ENCODE results near the gene PIEZO2.

DNA sequence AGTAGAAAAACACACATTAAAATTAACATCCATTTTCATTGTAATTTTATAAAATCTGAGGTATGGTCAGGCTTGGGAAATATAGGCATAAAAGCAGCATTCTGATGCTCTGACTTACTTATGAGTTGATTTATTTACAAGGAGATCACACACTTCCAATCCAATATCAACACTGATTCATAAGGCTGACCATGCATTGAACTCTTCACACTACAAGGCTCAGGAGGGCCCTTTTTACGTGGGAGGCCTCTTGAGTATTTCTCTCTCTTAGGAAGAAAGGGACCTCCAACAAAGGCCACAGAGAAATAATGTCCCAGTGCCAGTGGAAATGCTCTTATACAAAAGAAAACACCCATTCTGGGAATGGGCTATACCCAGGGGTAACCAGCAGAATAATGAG lies 400.7 kb downstream of the PIEZO2 start:
- TF ChIP-seq, protein P1, sequence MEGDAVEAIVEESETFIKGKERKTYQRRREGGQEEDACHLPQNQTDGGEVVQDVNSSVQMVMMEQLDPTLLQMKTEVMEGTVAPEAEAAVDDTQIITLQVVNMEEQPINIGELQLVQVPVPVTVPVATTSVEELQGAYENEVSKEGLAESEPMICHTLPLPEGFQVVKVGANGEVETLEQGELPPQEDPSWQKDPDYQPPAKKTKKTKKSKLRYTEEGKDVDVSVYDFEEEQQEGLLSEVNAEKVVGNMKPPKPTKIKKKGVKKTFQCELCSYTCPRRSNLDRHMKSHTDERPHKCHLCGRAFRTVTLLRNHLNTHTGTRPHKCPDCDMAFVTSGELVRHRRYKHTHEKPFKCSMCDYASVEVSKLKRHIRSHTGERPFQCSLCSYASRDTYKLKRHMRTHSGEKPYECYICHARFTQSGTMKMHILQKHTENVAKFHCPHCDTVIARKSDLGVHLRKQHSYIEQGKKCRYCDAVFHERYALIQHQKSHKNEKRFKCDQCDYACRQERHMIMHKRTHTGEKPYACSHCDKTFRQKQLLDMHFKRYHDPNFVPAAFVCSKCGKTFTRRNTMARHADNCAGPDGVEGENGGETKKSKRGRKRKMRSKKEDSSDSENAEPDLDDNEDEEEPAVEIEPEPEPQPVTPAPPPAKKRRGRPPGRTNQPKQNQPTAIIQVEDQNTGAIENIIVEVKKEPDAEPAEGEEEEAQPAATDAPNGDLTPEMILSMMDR (IDR thresholded peaks at IDR 0.05 in 4 of 5, conservative IDR thresholded peaks at IDR 0.05 in 1 of 5): no peak
- no peak for TF ChIP-seq POLR2A (IDR thresholded peaks at IDR 0.05)
